ENCODE data around the gene BTBD18.

- TF ChIP-seq CTCF (conservative IDR thresholded peaks at IDR 0.05) (peak; percentile 81), ZFX (IDR thresholded peaks at IDR 0.05) (no peak)
These were observed at the start of gene BTBD18 for GRCh38 chr11:57751676-57752253.

All from C4-2B (cell line).